Measurements from ENCODE around the gene BLMH.
A peak's percentile ranks its signal among the peaks of the same experiment; 100 is the strongest.

Gene BLMH

DNA sequence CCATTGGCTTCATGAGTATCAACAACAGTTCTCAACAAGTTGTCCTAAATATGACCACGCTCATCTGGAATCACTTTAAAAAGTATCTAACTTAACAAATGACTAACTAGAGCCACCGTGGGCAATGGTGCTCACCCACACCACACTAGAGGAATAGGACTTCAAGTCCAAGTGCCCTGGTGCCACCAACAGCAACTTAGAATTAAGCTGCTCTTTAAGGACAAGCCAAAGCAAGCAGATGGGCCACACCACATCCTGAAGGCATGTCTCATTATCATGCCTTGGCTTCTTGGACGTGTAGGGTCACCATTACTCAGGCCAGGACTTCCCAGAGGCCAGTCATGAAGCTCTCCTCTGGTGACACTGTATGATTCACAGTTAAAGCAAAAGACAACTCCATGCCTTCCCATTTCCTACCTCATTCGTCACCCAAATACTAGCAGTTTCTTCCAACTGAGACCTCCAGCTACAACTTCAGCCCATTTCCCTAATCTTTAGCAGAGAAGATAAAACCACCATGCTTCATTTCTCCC is 46.8 kb downstream of the BLMH start:
- peak in 1 of 2 donors; percentile 86 for DNase-seq (ENCODE audit: low read depth in 2 of 2)
- TF ChIP-seq, protein P1, sequence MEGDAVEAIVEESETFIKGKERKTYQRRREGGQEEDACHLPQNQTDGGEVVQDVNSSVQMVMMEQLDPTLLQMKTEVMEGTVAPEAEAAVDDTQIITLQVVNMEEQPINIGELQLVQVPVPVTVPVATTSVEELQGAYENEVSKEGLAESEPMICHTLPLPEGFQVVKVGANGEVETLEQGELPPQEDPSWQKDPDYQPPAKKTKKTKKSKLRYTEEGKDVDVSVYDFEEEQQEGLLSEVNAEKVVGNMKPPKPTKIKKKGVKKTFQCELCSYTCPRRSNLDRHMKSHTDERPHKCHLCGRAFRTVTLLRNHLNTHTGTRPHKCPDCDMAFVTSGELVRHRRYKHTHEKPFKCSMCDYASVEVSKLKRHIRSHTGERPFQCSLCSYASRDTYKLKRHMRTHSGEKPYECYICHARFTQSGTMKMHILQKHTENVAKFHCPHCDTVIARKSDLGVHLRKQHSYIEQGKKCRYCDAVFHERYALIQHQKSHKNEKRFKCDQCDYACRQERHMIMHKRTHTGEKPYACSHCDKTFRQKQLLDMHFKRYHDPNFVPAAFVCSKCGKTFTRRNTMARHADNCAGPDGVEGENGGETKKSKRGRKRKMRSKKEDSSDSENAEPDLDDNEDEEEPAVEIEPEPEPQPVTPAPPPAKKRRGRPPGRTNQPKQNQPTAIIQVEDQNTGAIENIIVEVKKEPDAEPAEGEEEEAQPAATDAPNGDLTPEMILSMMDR (IDR thresholded peaks at IDR 0.05; ENCODE audit: low read depth, low read length), result no peak
- no peak overlapping the region for H3K4me3 ChIP-seq (replicated peaks in 1 of 2; ENCODE audit: low read depth in 2 of 2, low read length in 2 of 2)

DNA sequence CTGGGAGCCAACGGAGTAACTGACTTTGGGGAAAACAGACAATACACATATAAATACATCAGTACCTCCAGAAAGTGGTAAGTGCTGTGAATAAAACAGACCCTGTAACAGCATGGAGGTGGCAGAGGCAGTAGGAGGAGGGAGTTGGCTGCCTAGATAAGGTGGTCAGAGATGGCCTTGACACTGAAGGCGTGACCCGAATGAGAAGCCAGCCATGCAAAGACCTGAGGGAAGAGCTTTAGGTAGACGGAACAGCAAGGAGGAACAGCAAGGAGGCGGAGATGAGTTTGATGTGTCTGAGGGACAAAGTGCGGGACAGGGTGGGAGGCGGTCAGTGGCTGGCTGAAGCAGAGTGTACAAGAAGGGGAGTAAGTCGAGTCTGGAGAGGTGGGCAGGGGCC is 48.2 kb downstream of the BLMH start:
- DNase-seq (ENCODE audit: low read depth in 2 of 2), result no peak
- TF ChIP-seq, protein P1 (IDR thresholded peaks at IDR 0.05; ENCODE audit: low read depth, low read length), result no peak
- H3K4me3 ChIP-seq (replicated peaks in 1 of 2; ENCODE audit: low read depth in 2 of 2, low read length in 2 of 2), result no peak overlapping the region

DNA sequence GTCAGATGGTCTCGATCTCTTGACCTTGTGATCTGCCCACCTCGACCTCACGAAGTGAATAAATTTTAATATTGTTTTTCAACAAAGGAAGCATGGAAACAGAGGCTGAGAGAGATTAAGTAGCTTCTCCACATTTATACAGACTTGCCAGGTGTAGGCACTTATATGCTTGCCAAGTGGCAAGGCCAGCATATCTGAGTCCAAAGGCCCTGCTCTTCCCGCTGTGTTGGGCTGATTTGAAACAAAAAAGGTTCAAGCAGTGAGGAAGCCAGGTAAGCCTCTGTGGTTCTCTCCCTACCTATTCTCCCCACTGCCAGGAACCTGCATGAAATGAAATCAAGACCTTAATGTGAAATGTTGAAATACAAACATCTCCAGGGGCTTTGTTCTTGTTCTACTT is 48.7 kb downstream of the BLMH start:
- no peak overlapping the region for H3K4me3 ChIP-seq (replicated peaks in 1 of 2; ENCODE audit: low read depth in 2 of 2, low read length in 2 of 2)
- TF ChIP-seq, protein P1 (IDR thresholded peaks at IDR 0.05; ENCODE audit: low read depth, low read length), result no peak
- DNase-seq (ENCODE audit: low read depth in 2 of 2), result no peak

DNA sequence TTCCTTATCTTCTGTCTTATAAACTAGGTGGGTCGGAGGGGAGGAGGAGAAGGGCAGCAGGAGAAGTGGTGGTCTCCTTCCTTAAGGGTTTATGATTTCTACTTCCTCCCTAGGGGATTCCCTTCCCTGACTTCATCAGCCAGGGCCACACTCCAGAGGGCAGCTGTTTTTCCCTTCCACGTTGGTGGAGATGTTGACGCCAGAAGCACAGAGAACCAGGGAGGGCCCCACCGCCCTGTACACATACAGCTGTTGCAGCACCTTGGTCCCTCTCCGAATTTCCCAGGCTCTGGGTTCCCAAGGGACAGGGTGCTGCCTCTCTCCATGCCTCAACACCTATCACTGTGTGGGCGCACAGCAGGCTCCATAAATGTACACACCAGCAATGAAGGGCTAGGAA is 50.7 kb downstream of the BLMH start:
- TF ChIP-seq, protein P1 (IDR thresholded peaks at IDR 0.05; ENCODE audit: low read depth, low read length), result no peak
- H3K4me3 ChIP-seq (replicated peaks in 1 of 2; ENCODE audit: low read depth in 2 of 2, low read length in 2 of 2), result no peak overlapping the region
- DNase-seq (ENCODE audit: low read depth in 2 of 2), result no peak

DNA sequence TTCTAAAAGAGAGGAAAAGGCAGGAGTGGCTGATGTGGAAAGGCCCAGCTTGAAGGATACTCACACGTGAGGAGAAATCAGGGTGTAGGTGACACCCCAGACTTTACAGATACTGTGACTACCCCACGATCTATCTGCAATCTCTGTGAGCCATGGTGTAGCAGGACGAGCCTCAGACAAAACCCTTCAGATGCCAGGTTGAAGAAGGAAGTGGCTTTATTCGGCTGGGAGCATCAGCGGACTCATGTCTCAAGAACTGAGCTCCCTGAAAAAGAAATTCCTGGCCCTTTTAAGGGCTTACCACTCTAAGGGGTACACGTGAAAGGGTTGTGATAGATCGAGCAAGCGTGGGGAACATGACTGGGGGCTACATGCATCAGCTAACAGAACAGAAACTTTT is 51.6 kb downstream of the BLMH start:
- TF ChIP-seq, protein P1 (IDR thresholded peaks at IDR 0.05; ENCODE audit: low read depth, low read length), result no peak
- DNase-seq (ENCODE audit: low read depth in 2 of 2), result no peak
- no peak overlapping the region for H3K4me3 ChIP-seq (replicated peaks in 1 of 2; ENCODE audit: low read depth in 2 of 2, low read length in 2 of 2)

DNA sequence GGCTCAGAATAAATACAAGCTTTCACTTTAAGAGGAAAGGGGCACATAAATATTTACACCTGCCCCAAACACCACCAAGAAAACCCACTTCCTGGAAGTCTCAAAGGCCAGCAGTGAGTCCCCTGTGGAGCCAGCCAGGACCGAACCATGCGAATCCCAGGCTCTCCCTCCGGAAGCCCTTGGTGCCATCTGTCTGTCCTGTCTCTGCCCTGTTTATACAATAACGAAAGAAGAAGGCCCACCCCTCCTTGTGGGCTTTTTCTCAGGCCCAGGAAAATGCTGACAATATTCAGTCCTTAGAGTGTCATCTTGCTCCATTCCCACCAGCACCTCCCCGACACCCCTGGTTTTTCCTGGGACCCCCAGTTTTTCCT is 52.7 kb downstream of the BLMH start:
- H3K4me3 ChIP-seq (replicated peaks in 1 of 2; ENCODE audit: low read depth in 2 of 2, low read length in 2 of 2), result no peak overlapping the region
- TF ChIP-seq, protein P1 (IDR thresholded peaks at IDR 0.05; ENCODE audit: low read depth, low read length), result no peak
- DNase-seq (ENCODE audit: low read depth in 2 of 2), result no peak

DNA sequence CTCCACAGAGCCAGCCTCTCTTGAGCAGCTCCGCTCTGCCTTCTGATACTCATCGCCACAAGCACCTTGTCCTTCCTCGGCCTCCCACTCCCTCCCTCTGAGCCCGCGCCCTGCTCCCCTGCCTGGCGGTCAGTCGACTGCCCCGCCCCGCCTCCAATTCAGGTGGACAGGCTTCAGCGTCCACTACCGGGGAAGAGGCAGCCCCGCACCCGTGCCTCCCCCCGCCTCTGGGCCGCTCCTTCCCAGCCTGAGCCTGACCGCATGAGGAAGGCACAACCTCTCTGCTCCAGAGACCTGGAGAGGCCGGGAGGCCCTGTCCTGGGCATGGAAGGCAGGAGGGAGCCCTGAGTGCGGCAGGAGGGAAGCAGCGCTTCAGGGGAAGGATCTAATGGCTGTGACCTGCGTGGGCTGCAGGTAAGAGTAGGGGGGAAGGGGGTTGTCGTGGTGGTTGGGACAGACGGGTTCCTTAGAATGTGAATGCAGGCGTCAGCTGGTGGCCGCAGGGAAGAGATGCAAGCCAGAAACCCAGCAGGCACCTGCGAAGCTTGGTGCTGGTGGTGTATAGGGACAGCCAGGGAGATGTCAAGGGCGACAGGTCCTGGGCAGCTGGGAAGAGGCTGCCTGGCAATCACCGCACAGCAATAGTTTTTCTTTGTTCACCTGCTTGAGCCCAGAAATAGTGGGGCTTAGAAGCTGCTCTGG is 53.2 kb downstream of the BLMH start:
- H3K4me3 ChIP-seq (replicated peaks in 1 of 2; ENCODE audit: low read depth in 2 of 2, low read length in 2 of 2), result no peak overlapping the region
- no peak for DNase-seq (ENCODE audit: low read depth in 2 of 2)
- TF ChIP-seq, protein P1 (IDR thresholded peaks at IDR 0.05; ENCODE audit: low read depth, low read length), result no peak

All from cardiac fibroblast (primary cell).